Measurements from ENCODE around the gene ANK2.

- no peak for TF ChIP-seq CTCF (conservative IDR thresholded peaks at IDR 0.05)
- no peak for TF ChIP-seq ZFX (IDR thresholded peaks at IDR 0.05)
These were observed 290.0 kb downstream of the ANK2 start for GRCh38 chr4:113339430-113339813.
